ENCODE measurements around the gene ADAMTS9.

ADAMTS9 gene

GRCh38 chr3:64658001-64658400 lies 29.8 kb downstream of the ADAMTS9 start:
- in situ Hi-C loops (cut with HindIII; ENCODE audit: low sequenced_read_pairs): no loop called here

- in situ Hi-C loops (cut with HindIII; ENCODE audit: low sequenced_read_pairs): no loop called here
These were observed 31.3 kb downstream of the ADAMTS9 start for GRCh38 chr3:64656544-64656943.

GRCh38 chr3:64655160-64655559 lies 32.6 kb downstream of the ADAMTS9 start:
- in situ Hi-C loops (cut with HindIII; ENCODE audit: low sequenced_read_pairs): no loop called here

- in situ Hi-C loops (cut with HindIII; ENCODE audit: low sequenced_read_pairs): no loop called here
These were observed 33.8 kb downstream of the ADAMTS9 start for GRCh38 chr3:64654013-64654412.

- in situ Hi-C loops (cut with HindIII; ENCODE audit: low sequenced_read_pairs): no loop called here
These were observed 34.7 kb downstream of the ADAMTS9 start for GRCh38 chr3:64653101-64653500.

- in situ Hi-C loops (cut with HindIII; ENCODE audit: low sequenced_read_pairs): no loop called here
These were observed 36.0 kb downstream of the ADAMTS9 start for GRCh38 chr3:64651741-64652241.

GRCh38 chr3:64651303-64651702 lies 36.5 kb downstream of the ADAMTS9 start:
- in situ Hi-C loops (cut with HindIII; ENCODE audit: low sequenced_read_pairs): no loop called here

- in situ Hi-C loops (cut with HindIII; ENCODE audit: low sequenced_read_pairs): no loop called here
These were observed 37.1 kb downstream of the ADAMTS9 start for GRCh38 chr3:64650715-64651114.

GRCh38 chr3:64650096-64650622 lies 37.6 kb downstream of the ADAMTS9 start:
- in situ Hi-C loops (cut with HindIII; ENCODE audit: low sequenced_read_pairs): no loop called here

GRCh38 chr3:64648927-64649906 lies 38.6 kb downstream of the ADAMTS9 start:
- in situ Hi-C loops (cut with HindIII; ENCODE audit: low sequenced_read_pairs): no loop called here

GRCh38 chr3:64647825-64648224 lies 40.0 kb downstream of the ADAMTS9 start:
- in situ Hi-C loops (cut with HindIII; ENCODE audit: low sequenced_read_pairs): no loop called here

GRCh38 chr3:64645243-64645642 lies 42.6 kb downstream of the ADAMTS9 start:
- in situ Hi-C loops (cut with HindIII; ENCODE audit: low sequenced_read_pairs): no loop called here

- in situ Hi-C loops (cut with HindIII; ENCODE audit: low sequenced_read_pairs): no loop called here
These were observed 43.3 kb downstream of the ADAMTS9 start for GRCh38 chr3:64644483-64644882.

GRCh38 chr3:64642327-64643151 lies 45.3 kb downstream of the ADAMTS9 start:
- in situ Hi-C loops (cut with HindIII; ENCODE audit: low sequenced_read_pairs): no loop called here

- in situ Hi-C loops (cut with HindIII; ENCODE audit: low sequenced_read_pairs): loop anchor here (5.0 kb wide), 2 partner anchors 33 to 102 kb away; no protein-coding TSS in a partner anchor
These were observed 48.8 kb downstream of the ADAMTS9 start for GRCh38 chr3:64638981-64639481.

- in situ Hi-C loops (cut with HindIII; ENCODE audit: low sequenced_read_pairs): loop anchor here (5.0 kb wide), 2 partner anchors 34 to 101 kb away; no protein-coding TSS in a partner anchor
These were observed 49.3 kb downstream of the ADAMTS9 start for GRCh38 chr3:64638511-64638910.

- in situ Hi-C loops (cut with HindIII; ENCODE audit: low sequenced_read_pairs): no loop called here
These were observed 53.4 kb downstream of the ADAMTS9 start for GRCh38 chr3:64634417-64634816.

- in situ Hi-C loops (cut with HindIII; ENCODE audit: low sequenced_read_pairs): no loop called here
These were observed 55.8 kb downstream of the ADAMTS9 start for GRCh38 chr3:64631951-64632350.

GRCh38 chr3:64627471-64628321 lies 60.1 kb downstream of the ADAMTS9 start:
- in situ Hi-C loops (cut with HindIII; ENCODE audit: low sequenced_read_pairs): no loop called here

- in situ Hi-C loops (cut with HindIII; ENCODE audit: low sequenced_read_pairs): no loop called here
These were observed 60.8 kb downstream of the ADAMTS9 start for GRCh38 chr3:64627042-64627441.

All from endothelial cell of hepatic sinusoid (primary cell).